ACC112 (cell line): Measurements from ENCODE around the gene SHLD2.
"Not testable (repeated sequence)": the region's sequence is repeated elsewhere in the genome, so short reads cannot be mapped to it uniquely, and the experiment has no call there.

Experiments
- H2AFZ ChIP-seq: fragments of 200-600 bp; sonication (generic); one replicate; pipeline ENCODE4 v1.6.0; 2017; ENCODE audit warnings: antibody characterized with exemption, low read length; ENCODE audit not compliant: unreplicated experiment
- H3K27ac ChIP-seq: fragments of 200-600 bp; sonication (generic); 2 replicates; pipeline ENCODE4 v1.5.1; 2014; ENCODE audit warnings: low read depth, mild to moderate bottlenecking, antibody characterized with exemption, low read length, moderate library complexity
- H3K27me3 ChIP-seq: fragments of 200-600 bp; sonication (generic); 2 replicates; pipeline ENCODE4 v1.6.1; 2014; ENCODE audit warnings: mild to moderate bottlenecking, antibody characterized with exemption, low read length, moderate library complexity, mixed read lengths; ENCODE audit not compliant: insufficient read depth
- H3K36me3 ChIP-seq: fragments of 200-600 bp; sonication (generic); 2 replicates; pipeline ENCODE4 v1.6.1; 2016; ENCODE audit warnings: mild to moderate bottlenecking, antibody characterized with exemption, low read length, moderate library complexity, mixed read lengths; ENCODE audit not compliant: insufficient read depth
- H3K4me1 ChIP-seq: fragments of 200-600 bp; sonication (generic); one replicate; pipeline ENCODE4 v1.6.1; 2016; ENCODE audit warnings: low read length, mixed read lengths; ENCODE audit not compliant: insufficient read depth, unreplicated experiment, control insufficient read depth
- H3K4me3 ChIP-seq: fragments of 200-600 bp; sonication (generic); 2 replicates; pipeline ENCODE4 v1.5.1; 2014; ENCODE audit warnings: mild to moderate bottlenecking, low read depth, low read length
- H3K79me2 ChIP-seq: fragments of 200-600 bp; sonication (generic); one replicate; pipeline ENCODE4 v1.6.0; 2016; ENCODE audit warnings: low read length; ENCODE audit not compliant: control insufficient read depth, unreplicated experiment, insufficient read depth

SHLD2 gene

DNA sequence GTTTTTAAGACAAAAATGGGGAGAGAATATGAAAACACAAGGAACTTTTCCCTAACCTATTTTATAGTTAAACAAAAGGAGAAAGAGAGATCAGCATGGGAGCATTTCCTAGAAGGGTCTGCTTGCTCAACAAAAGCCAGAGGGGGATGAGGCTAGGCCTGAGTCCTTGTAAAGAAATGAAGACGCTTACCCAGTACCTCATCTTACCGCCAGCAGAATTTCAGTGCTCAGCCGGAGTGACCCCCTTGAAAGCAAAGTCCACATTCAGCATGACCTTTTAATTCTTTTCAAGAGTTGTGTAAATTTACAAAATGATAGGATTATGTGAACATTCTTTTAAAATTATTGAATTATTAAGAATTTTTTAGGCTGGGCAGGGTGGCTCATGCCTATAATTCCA is 82.6 kb downstream of the SHLD2 start:
- not testable (repeated sequence) for H3K36me3 ChIP-seq, H3K79me2 ChIP-seq, H3K27me3 ChIP-seq, H3K4me1 ChIP-seq, H3K27ac ChIP-seq, H2AFZ ChIP-seq, H3K4me3 ChIP-seq

DNA sequence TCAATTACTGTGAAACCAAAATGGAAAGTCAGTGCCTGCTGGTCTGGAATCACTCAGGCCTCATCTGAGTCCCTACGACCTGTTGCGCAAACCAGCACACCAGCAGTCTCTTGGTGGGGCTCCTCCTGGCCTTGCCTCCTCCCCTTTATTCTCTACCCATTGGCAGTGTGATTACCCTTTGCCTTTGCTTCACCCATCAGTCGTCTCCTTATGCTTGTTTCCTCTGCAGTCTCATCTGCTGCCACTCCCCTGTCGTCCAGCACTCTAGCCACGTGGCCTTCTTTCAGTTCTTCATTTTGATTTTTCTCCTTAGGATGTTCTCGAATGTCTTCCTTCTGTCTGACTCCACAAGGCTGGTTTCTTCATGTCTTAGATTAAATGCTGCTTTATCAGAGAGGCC is 89.4 kb downstream of the SHLD2 start:
- not testable (repeated sequence) for H3K27me3 ChIP-seq, H3K4me3 ChIP-seq, H3K79me2 ChIP-seq, H3K27ac ChIP-seq, H3K4me1 ChIP-seq, H2AFZ ChIP-seq
- peaks cover 13% of the 10 kb centered on the region; the same call in 1 of the 2 replicates for H3K36me3 ChIP-seq

- H3K4me1 ChIP-seq, H3K27me3 ChIP-seq, H2AFZ ChIP-seq, H3K27ac ChIP-seq, H3K4me3 ChIP-seq, H3K79me2 ChIP-seq: not testable (repeated sequence)
- H3K36me3 ChIP-seq: peaks cover 13% of the 10 kb centered on the region; the same call in 1 of the 2 replicates
These were observed 91.0 kb downstream of the SHLD2 start for GRCh38 chr10:87186016-87186415.

DNA sequence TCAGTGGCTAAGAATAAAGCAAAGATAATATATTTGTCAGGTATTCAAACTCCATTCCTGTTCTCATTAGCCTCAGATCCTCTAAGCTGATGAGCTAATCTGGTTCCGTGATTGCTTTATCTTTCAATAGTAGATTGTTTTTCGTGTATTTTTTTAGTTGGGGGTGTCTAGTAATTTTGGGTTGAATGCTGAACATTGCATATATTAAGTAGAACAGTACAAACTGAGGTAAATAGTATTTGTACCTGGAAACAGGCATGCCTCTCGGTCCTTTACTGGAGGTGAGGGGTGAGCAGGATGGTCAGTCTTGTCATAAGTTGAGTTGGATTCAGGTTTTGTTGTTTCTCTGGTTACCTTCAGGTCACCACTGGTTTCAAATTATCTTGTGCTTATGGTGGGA is 92.6 kb downstream of the SHLD2 start:
- not testable (repeated sequence) for H3K36me3 ChIP-seq, H3K27me3 ChIP-seq, H3K4me3 ChIP-seq, H2AFZ ChIP-seq, H3K79me2 ChIP-seq, H3K4me1 ChIP-seq, H3K27ac ChIP-seq

DNA sequence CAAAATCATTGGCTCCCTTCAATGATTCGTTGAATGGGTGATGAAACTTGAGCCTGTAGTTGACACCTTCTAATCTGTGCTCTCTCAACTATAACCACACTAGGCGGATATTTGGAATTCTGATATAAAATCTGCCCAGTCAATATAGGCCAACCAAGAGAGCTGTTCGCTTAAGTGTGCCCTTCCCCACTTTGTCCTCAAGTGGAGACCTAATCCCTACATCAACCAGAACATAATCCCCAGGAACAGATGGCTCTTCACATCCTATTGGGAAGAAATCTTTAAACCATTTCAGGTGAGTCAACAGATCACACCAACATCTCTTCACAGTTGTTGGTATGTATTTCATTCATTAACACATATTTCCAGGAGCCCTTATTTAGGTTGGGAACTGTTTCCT is 96.8 kb downstream of the SHLD2 start:
- not testable (repeated sequence) for H3K27me3 ChIP-seq, H3K27ac ChIP-seq, H3K79me2 ChIP-seq, H2AFZ ChIP-seq, H3K4me1 ChIP-seq, H3K4me3 ChIP-seq, H3K36me3 ChIP-seq

GRCh38 chr10:87200924-87201323 is 105.9 kb downstream of the SHLD2 start:
- not testable (repeated sequence) for H3K36me3 ChIP-seq, H3K4me1 ChIP-seq, H3K79me2 ChIP-seq, H3K27me3 ChIP-seq
- Histone ChIP-seq H2AFZ (peak overlapping the region; percentile 78), H3K27ac (peak overlapping the region; percentile 67), H3K4me3 (peak overlapping the region; percentile 77)

DNA sequence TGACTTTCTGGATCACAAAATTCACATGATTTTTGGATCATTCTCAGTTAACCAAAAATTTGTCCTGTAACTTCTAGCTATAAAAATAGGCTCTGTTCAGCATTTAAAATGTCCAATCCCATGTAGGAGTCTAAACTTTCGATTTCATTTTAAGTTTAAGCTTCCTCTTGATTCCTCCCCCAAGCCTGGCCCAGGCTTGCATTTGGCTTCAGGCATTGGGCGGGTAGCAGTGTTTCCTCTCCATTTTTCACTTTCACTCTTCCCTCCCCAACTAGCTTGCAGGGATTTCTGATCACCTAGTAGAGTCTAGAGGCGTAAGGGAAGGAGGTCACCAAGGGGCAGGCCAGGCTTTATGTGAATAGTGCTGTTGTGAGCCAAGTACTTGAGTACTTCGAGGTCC is 109.8 kb downstream of the SHLD2 start:
- not testable (repeated sequence) for H3K4me1 ChIP-seq, H3K79me2 ChIP-seq, H3K27ac ChIP-seq, H3K36me3 ChIP-seq, H2AFZ ChIP-seq, H3K27me3 ChIP-seq
- H3K4me3 ChIP-seq: 0 out of 2 replicates have a peak overlapping the region, but pooled peaks have one; percentile 43

DNA sequence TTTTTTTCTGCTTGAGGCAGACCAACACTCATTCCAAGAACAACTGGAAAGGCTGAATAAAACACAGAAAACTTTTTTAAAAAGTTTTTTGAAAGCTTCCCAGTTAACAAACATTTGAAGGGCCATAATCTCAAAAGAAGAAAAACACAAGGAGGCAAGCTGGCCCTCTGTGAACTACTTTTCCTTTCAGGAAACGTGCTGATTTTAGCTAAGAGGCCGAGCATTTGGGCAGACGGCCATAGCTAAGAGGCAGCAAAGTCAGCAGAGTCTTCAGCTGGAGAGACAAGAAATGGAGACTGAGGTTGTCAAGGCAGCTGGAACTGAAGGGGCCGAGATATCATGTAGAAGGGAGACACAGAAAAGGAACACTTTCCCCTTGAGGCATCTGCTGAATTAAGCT is 111.9 kb downstream of the SHLD2 start:
- H3K79me2 ChIP-seq, H3K4me3 ChIP-seq, H2AFZ ChIP-seq, H3K27ac ChIP-seq, H3K36me3 ChIP-seq, H3K27me3 ChIP-seq, H3K4me1 ChIP-seq: not testable (repeated sequence)

DNA sequence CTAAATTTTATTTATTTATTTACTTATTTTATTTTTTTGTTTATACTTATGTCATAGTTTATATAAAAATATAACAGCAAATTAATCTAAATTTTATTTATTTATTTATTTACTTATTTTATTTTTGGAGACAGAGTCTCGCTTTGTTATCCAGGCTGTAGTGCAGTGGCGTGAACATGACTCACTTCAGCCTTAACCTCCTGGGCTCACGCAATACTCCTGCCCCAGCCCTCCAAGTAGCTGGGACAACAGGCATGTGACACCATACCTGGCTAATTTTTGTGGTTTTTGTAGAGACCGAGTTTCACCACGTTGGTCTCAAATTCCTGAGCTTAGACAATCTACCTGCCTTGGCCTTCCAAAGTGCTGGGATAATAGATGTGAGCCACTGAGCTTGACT is 115.3 kb downstream of the SHLD2 start:
- H3K4me1 ChIP-seq, H3K36me3 ChIP-seq, H3K4me3 ChIP-seq, H3K79me2 ChIP-seq, H3K27me3 ChIP-seq, H3K27ac ChIP-seq, H2AFZ ChIP-seq: not testable (repeated sequence)

GRCh38 chr10:87211848-87212247 is 116.8 kb downstream of the SHLD2 start:
- not testable (repeated sequence) for H2AFZ ChIP-seq, H3K4me3 ChIP-seq, H3K27me3 ChIP-seq, H3K36me3 ChIP-seq, H3K79me2 ChIP-seq, H3K4me1 ChIP-seq
- H3K27ac ChIP-seq: 0 out of 2 replicates have a peak overlapping the region, but pooled peaks have one; percentile 32

GRCh38 chr10:87213150-87213765 is 118.3 kb downstream of the SHLD2 start:
- not testable (repeated sequence) for H3K27me3 ChIP-seq, H3K79me2 ChIP-seq, H3K36me3 ChIP-seq, H3K27ac ChIP-seq, H3K4me1 ChIP-seq, H2AFZ ChIP-seq, H3K4me3 ChIP-seq
